ENCODE data around the gene C8A. TPM values are rescaled to one million over a fixed set of nuclear protein-coding genes. Genes with fewer than 3 reads are reported as not detected.

The C8A gene
- total RNA-seq, 4 donors from 2014 or later = not detected

DNA sequence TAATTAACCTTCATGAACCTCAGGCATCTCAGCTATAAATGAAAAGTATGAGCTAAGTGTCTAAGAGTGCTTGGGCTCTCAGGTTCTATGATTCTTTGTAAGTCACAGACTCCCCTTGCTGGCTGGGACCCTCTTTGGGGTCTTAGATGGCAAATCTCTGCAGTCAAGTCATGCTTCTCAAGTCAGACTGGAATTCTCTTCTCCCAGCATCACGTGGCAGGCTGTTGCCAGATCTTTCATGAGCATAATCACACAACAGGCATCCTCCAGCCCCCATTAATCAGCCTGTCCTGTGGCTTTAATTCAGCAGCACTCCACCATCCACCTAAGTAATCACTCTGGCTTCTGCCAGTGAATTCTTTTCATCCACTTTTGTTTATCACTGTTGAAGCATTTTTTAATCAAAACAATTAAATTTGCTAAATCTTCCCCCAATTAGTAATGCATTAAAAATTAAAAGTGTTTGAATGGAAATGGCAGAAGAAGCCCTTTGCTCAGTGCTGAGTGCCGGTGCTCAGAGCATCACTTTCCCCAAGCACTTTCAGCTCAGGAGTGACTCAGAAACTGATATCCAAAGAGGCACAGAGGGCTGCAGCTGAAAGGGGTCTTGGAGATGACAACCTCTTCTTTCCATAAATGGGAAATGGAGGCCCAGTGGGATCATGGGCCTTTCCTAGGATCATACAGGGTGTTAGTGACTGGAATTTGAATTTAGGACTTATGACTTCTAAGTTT is 50.2 kb downstream of the C8A start:
- no peaks in the 10 kb centered on the region for H3K36me3 ChIP-seq
- H3K4me3 ChIP-seq = no peak overlapping the region
- no peak for DNase-seq (ENCODE audit: extremely low spot score)
- H3K27me3 ChIP-seq = no peaks in the 10 kb centered on the region
- no peak for TF ChIP-seq POLR2A (IDR thresholded peaks at IDR 0.05; ENCODE audit: low read depth)
- TF ChIP-seq POLR2AphosphoS5 (IDR thresholded peaks at IDR 0.05) = no peak
- no peak for TF ChIP-seq EP300 (IDR thresholded peaks at IDR 0.05)
- no peak for TF ChIP-seq CTCF (IDR thresholded peaks at IDR 0.05)
- no peaks in the 10 kb centered on the region for H3K4me1 ChIP-seq
- no peaks in the 10 kb centered on the region for H3K9me3 ChIP-seq
- 57% methylated on average over 2 of the region's 2 CpGs for WGBS
- no peak overlapping the region for H3K27ac ChIP-seq (replicated peaks in 1 of 4)
- intact Hi-C loops (cut with DNase I) = no loop called here

- Histone ChIP-seq H3K4me1 (no peaks in the 10 kb centered on the region), H3K9me3 (no peaks in the 10 kb centered on the region), H3K27me3 (no peaks in the 10 kb centered on the region), H3K4me3 (no peak overlapping the region), H3K27ac (replicated peaks in 1 of 4) (no peak overlapping the region), H3K36me3 (no peaks in the 10 kb centered on the region)
- no peak for TF ChIP-seq POLR2AphosphoS5 (IDR thresholded peaks at IDR 0.05)
- TF ChIP-seq POLR2A (IDR thresholded peaks at IDR 0.05; ENCODE audit: low read depth) = no peak
- WGBS = 94% methylated on average over 3 of the region's 3 CpGs
- intact Hi-C loops (cut with DNase I) = no loop called here
- DNase-seq (ENCODE audit: extremely low spot score) = no peak
Observed at GRCh38 chr1:56905667-56906066, 51.1 kb downstream of the C8A start.

- Histone ChIP-seq H3K36me3 (no peaks in the 10 kb centered on the region), H3K27me3 (no peaks in the 10 kb centered on the region), H3K4me3 (no peak overlapping the region), H3K27ac (replicated peaks in 1 of 4) (no peak overlapping the region), H3K4me1 (no peaks in the 10 kb centered on the region), H3K9me3 (no peaks in the 10 kb centered on the region)
- no peak for DNase-seq (ENCODE audit: extremely low spot score)
- TF ChIP-seq POLR2AphosphoS5 (IDR thresholded peaks at IDR 0.05) (no peak), POLR2A (IDR thresholded peaks at IDR 0.05; ENCODE audit: low read depth) (no peak), EP300 (IDR thresholded peaks at IDR 0.05) (no peak), CTCF (IDR thresholded peaks at IDR 0.05) (no peak)
- 86% methylated on average over 1 of the region's 1 CpG for WGBS
- intact Hi-C loops (cut with DNase I) = no loop called here
Observed at GRCh38 chr1:56908619-56909221, 54.1 kb downstream of the C8A start.

- no peaks in the 10 kb centered on the region for H3K27me3 ChIP-seq
- TF ChIP-seq CTCF (IDR thresholded peaks at IDR 0.05) (no peak), POLR2AphosphoS5 (IDR thresholded peaks at IDR 0.05) (no peak), EP300 (IDR thresholded peaks at IDR 0.05) (no peak), POLR2A (IDR thresholded peaks at IDR 0.05; ENCODE audit: low read depth) (no peak)
- H3K4me3 ChIP-seq = no peak overlapping the region
- DNase-seq (ENCODE audit: extremely low spot score) = no peak
- intact Hi-C loops (cut with DNase I) = no loop called here
- no peaks in the 10 kb centered on the region for H3K4me1 ChIP-seq
- H3K27ac ChIP-seq (replicated peaks in 1 of 4) = no peak overlapping the region
- no peaks in the 10 kb centered on the region for H3K9me3 ChIP-seq
- H3K36me3 ChIP-seq = no peaks in the 10 kb centered on the region
- WGBS = 80% methylated on average over 4 of the region's 4 CpGs
Observed at GRCh38 chr1:56910441-56910985, 55.9 kb downstream of the C8A start.

DNA sequence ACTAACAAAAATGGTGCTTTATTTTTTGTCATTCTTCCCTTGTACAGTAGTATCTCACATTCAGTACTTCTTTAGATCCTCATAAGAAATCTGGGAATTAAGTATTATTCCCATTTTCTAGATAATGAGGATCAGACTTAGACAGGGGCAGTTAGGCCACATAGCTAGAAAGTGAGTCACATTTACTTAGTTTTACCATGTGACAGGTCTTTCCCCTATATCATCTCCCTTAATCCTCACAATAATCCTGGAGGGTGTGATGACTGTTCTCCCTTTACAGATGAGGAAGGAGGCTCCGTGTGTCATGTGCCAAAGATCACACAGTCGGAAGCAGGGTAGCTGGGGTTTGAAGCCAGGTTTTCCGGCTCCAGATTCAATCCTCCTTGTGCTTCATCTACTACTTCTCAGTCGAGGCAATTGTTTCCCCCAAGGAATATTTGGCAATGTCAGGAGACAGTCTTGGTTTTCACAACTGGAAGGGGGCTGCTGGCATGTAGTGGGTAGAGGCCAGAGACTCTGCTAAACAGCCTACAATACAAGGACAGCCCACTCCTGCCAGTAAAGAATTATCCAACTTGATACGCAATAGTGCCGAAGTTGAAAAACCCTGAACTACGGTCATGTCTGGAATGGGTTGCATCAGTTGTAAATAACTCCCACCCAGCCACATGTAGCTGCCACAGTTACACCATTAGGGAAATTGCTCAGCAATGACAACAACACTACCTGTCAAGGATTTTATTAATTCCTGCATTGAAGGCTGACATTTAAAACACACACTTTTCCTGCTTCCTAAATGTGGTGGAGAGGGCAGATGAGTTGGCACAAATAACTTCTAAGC is 56.7 kb downstream of the C8A start:
- 81% methylated on average over 7 of the region's 7 CpGs for whole genome bisulfite sequencing
- intact Hi-C loops (cut with DNase I) = no loop called here
- Histone ChIP-seq H3K36me3 (no peaks in the 10 kb centered on the region), H3K4me1 (no peaks in the 10 kb centered on the region), H3K27ac (replicated peaks in 1 of 4) (no peak overlapping the region), H3K9me3 (no peaks in the 10 kb centered on the region), H3K4me3 (no peak overlapping the region), H3K27me3 (no peaks in the 10 kb centered on the region)
- TF ChIP-seq CTCF (IDR thresholded peaks at IDR 0.05) (no peak), POLR2A (IDR thresholded peaks at IDR 0.05; ENCODE audit: low read depth) (no peak), EP300 (IDR thresholded peaks at IDR 0.05) (no peak), POLR2AphosphoS5 (IDR thresholded peaks at IDR 0.05) (no peak)
- no peak for DNase-seq (ENCODE audit: extremely low spot score)

Data from esophagus muscularis mucosa (tissue), 4 donors.